HepG2 (cell line): Measurements from ENCODE around the gene HSF4. TPM values are rescaled to one million over a fixed set of nuclear protein-coding genes. Genes with fewer than 3 reads are reported as not detected.

ENCODE experiments used
- ATAC-seq: fragments of 200-7000 bp; cut with Tn5 transposase; 3 replicates; pipeline ENCODE4 v1.9.1; 2020; ENCODE audit warnings: mild to moderate bottlenecking, moderate library complexity
- BruUV-seq: library from RNA; stranded (reverse); fragments of 400-500 nt; replicated peaks from 2 replicates; lab custom pipeline; 2021; lab: Mats Ljungman, UMichigan
- CTCF ChIA-PET: fragments of 300-600 bp; formaldehyde crosslinking; extraction: SDS; loops from one replicate; lab custom pipeline; 2021; ENCODE audit warnings: low total read pairs, inconsistent platforms, low intra/inter-chr PET ratio; lab: Yijun Ruan, JAX
- POLR2A ChIA-PET: fragments of 350-600 bp; sonication (Branson Sonifier 250); formaldehyde crosslinking; loops from one replicate; lab custom pipeline; 2020; ENCODE audit warnings: antibody characterized with exemption, inconsistent platforms; lab: Yijun Ruan, JAX
- DNase-seq: peaks from one replicate; pipeline ENCODE4 v3.0.0-alpha.2; 2015; ENCODE audit warnings: low spot score
- FAIRE-seq: peaks from 3 replicates; lab custom pipeline; 2011; peaks lifted over from hg19 to GRCh38; lab: Jason Lieb, UNC
- H2AFZ ChIP-seq: one replicate; pipeline ENCODE4 v1.6.1; 2011; ENCODE audit warnings: low read length, inconsistent platforms
- H3K27ac ChIP-seq: fragments of 300-600 bp; 3 replicates; pipeline ENCODE4 v1.8.0; 2011; ENCODE audit warnings: mixed run types, mild to moderate bottlenecking, mixed read lengths, low read length, inconsistent platforms; ENCODE audit not compliant: insufficient read depth; ENCODE audit errors: extremely low read length
- H3K27me3 ChIP-seq, 2 experiments: fragments of 200-600 bp in 1 of 2; 2 replicates in 1 of 2; 3 replicates in 1 of 2; pipeline versions ENCODE4 v1.6.0 to v1.8.0; 2011; ENCODE audit warnings: low read length in 2 of 2, mild to moderate bottlenecking in 2 of 2, moderate library complexity in 2 of 2, inconsistent platforms in 1 of 2; ENCODE audit not compliant: insufficient read depth in 2 of 2, control insufficient read depth in 1 of 2
- H3K36me3 ChIP-seq, 2 experiments: fragments of 200-600 bp in 1 of 2; replicated peaks in 1 of 2; 2 replicates in 1 of 2; 3 replicates in 1 of 2; pipeline versions ENCODE4 v1.5.1 to v1.8.0; 2011; ENCODE audit warnings: low read length in 2 of 2, inconsistent platforms in 1 of 2; ENCODE audit not compliant: insufficient read depth in 2 of 2, control insufficient read depth in 1 of 2
- H3K4me1 ChIP-seq: 2 replicates; pipeline ENCODE4 v1.5.1; 2012; ENCODE audit warnings: low read length, inconsistent platforms; ENCODE audit not compliant: insufficient read depth
- H3K4me2 ChIP-seq: 2 replicates; pipeline ENCODE4 v1.6.0; 2011; ENCODE audit warnings: low read depth, low read length, inconsistent platforms
- H3K4me3 ChIP-seq, 3 experiments: fragments of 200-600 bp in 1 of 3; sonication (generic), shearing (Covaris generic) in 1 of 3; replicated peaks in 1 of 3; 2 replicates each; pipeline ENCODE4 v1.5.1; 2011 to 2016; ENCODE audit warnings: low read length in 3 of 3, inconsistent platforms in 2 of 3, low read depth in 2 of 3, mild to moderate bottlenecking in 2 of 3, control low read depth in 1 of 3, mixed read lengths in 1 of 3; ENCODE audit not compliant: insufficient read depth in 1 of 3
- H3K79me2 ChIP-seq: one replicate; pipeline ENCODE4 v1.6.1; 2011; ENCODE audit warnings: low read length, inconsistent platforms; ENCODE audit not compliant: insufficient read depth
- H3K9ac ChIP-seq: 2 replicates; pipeline ENCODE4 v1.6.0; 2011; ENCODE audit warnings: mild to moderate bottlenecking, low read depth, low read length, inconsistent platforms; ENCODE audit not compliant: insufficient read depth
- H3K9me3 ChIP-seq: 2 replicates; pipeline ENCODE4 v1.5.1; 2012; ENCODE audit warnings: mild to moderate bottlenecking, low read length
- H4K20me1 ChIP-seq: 2 replicates; pipeline ENCODE4 v1.6.0; 2011; ENCODE audit warnings: inconsistent platforms, mild to moderate bottlenecking, low read length, moderate library complexity; ENCODE audit not compliant: insufficient read depth
- AGO1 ChIP-seq: fragments of 200-400 bp; formaldehyde crosslinking; IDR thresholded peaks from 2 replicates; pipeline ENCODE4 v1.6.1; 2017; ENCODE audit warnings: mild to moderate bottlenecking, low read depth, low read length, moderate library complexity; ENCODE audit not compliant: poor library complexity, severe bottlenecking
- ATF5 ChIP-seq: sonication (generic); formaldehyde crosslinking; IDR thresholded peaks from 2 replicates; pipeline ENCODE4 v1.4.0; 2020; ENCODE audit warnings: mild to moderate bottlenecking, low read depth, missing genetic modification reagents
- NCOA5 ChIP-seq: sonication (generic); formaldehyde crosslinking; IDR thresholded peaks from 2 replicates; pipeline ENCODE4 v1.4.0; 2020; ENCODE audit warnings: missing genetic modification reagents
- PCBP1 ChIP-seq: fragments of 200-400 bp; formaldehyde crosslinking; IDR thresholded peaks from 2 replicates; pipeline ENCODE4 v1.6.1; 2017; ENCODE audit warnings: mild to moderate bottlenecking, low read depth, low read length, borderline replicate concordance
- ZBTB44 ChIP-seq: sonication (generic); formaldehyde crosslinking; IDR thresholded peaks from 2 replicates; pipeline ENCODE4 v1.4.0; 2020; ENCODE audit warnings: missing genetic modification reagents
- ZNF335 ChIP-seq: sonication (generic); formaldehyde crosslinking; IDR thresholded peaks from 2 replicates; pipeline ENCODE4 v1.4.0; 2020; ENCODE audit warnings: missing genetic modification reagents
- ZNF782 ChIP-seq: sonication (generic); formaldehyde crosslinking; IDR thresholded peaks from 2 replicates; pipeline ENCODE4 v1.4.0; 2020; ENCODE audit warnings: missing genetic modification reagents, mild to moderate bottlenecking, borderline replicate concordance
- WGBS: methylation state at CpG from one replicate; pipeline ENCODE4 v1.1.6; 2017; ENCODE audit warnings: low lambda C conversion rate; 5-methylcytosine and 5-hydroxymethylcytosine counted together
- in situ Hi-C: cut with HindIII; loops from 2 replicates; pipeline ENCODE4 v1.10.0; 2017; ENCODE audit warnings: low pct_unique_long_range_greater_than_20kb; ENCODE audit not compliant: extremely low pct_ligation_motif_present
- intact Hi-C: fragments of 100-400 bp; cut with micrococcal nuclease; formaldehyde crosslinking; loops from one replicate; pipeline ENCODE4 v1.10.0; 2022; ENCODE audit not compliant: unreplicated experiment
- polyA plus RNA-seq, 8 experiments: library from polyadenylated mRNA; depleted of rRNA in 3 of 8; stranded (reverse) in 7 of 8; unstranded in 1 of 8; fragments of >200 nt; fragmentation: Illumina TruSeq in 4 of 8; extraction: Trizol in 4 of 8; gene quantifications; 2 replicates each; pipeline versions ENCODE4 v1.2.1 to v1.2.3, GENCODE V29; 2011 to 2016; ENCODE audit warnings: low read depth in 4 of 8, missing spikeins in 1 of 8, mixed read lengths in 1 of 8; ENCODE audit not compliant: insufficient read depth in 1 of 8
- total RNA-seq, 5 experiments: library from RNA; depleted of rRNA; stranded (reverse); fragments of >200 nt; fragmentation: Illumina TruSeq; extraction: Trizol; gene quantifications; 2 replicates each; pipeline ENCODE4 v1.2.3, GENCODE V29; 2016; ENCODE audit warnings: low read depth in 1 of 5

The HSF4 gene
- total and polyA plus RNA-seq, 2 of the 13 experiments (the other 11 are each of a cell fraction or from before 2014, with no cell fraction given) = 3.5 to 16.9 TPM

DNA sequence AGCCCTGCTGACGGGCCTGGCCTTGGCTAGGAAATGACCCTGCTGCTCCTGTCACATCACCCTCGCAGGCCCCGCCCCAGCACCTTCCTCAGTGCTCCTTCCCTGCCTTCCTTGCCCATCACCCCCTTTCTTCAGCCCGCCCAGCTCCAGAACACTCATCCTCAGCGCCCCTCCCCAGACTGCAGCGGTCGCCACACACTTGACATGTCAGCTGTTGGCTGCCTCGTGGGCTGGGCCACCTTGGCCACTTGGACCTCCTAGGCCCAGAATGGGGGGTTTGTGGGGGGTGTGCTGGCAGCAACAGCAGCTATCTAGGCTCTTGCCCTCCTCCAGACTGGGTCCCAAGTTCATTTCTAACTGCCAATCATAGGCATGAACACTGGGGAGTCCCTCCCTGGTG, 45.0 kb downstream of the HSF4 start:
- in situ Hi-C loops (no loop called here), intact Hi-C loops (no loop called here)
- CTCF ChIA-PET = no interaction called here
- FAIRE-seq (no peak), DNase-seq (no peak), ATAC-seq (no peak)
- Histone ChIP-seq H3K9me3 (no peaks in the 10 kb centered on the region), H4K20me1 (no peaks in the 10 kb centered on the region), H3K9ac (no peak overlapping the region), H3K79me2 (no peaks in the 10 kb centered on the region), H3K4me2 (no peak overlapping the region), H3K36me3 (no peaks in the 10 kb centered on the region), H3K27me3 (no peaks in the 10 kb centered on the region), H3K4me1 (peaks cover 72% of the 10 kb centered on the region), H3K27ac (no peak overlapping the region), H3K4me3 (no peak overlapping the region), H2AFZ (no peak overlapping the region)
- POLR2A ChIA-PET = interaction anchor here (1.2 to 3.0 kb wide), 4 partner anchors 12 to 39 kb away, joined by 4 to 17 read pairs (median 7); partner anchors contain the start of genes E2F4, NOL3 and TMEM208
- 72% methylated on average over 8 of the region's 8 CpGs for WGBS
- no peak for TF ChIP-seq NCOA5 (CRISPR knock-in tag)
- TF ChIP-seq ATF5 (CRISPR knock-in tag) = 0 out of 2 replicates have a peak, but pooled peaks have one; percentile 20
- TF ChIP-seq PCBP1 = 0 out of 2 replicates have a peak, but pooled peaks have one; percentile 12
- TF ChIP-seq AGO1 = peak; percentile 65
- TF ChIP-seq ZNF782 (CRISPR knock-in tag) = 0 out of 2 replicates have a peak, but pooled peaks have one; percentile 8
- no peak for TF ChIP-seq ZNF335
- no peak for TF ChIP-seq ZBTB44 (CRISPR knock-in tag)
- BruUV-seq = no TSS peak
